HEK293 (cell line): ENCODE measurements around the gene MAPK11.

Experiments used
- CTCF ChIA-PET: fragments of 350-600 bp; formaldehyde crosslinking; extraction: SDS; loops from one replicate; lab custom pipeline; 2021; ENCODE audit warnings: antibody characterized with exemption; lab: Yijun Ruan, JAX
- POLR2A ChIA-PET: fragments of 300-600 bp; formaldehyde crosslinking; extraction: SDS; loops from one replicate; lab custom pipeline; 2020; ENCODE audit warnings: antibody characterized with exemption, inconsistent platforms; lab: Yijun Ruan, JAX
- H3K27ac ChIP-seq: fragments of 200-500 bp; sonication (Bioruptor generic); 2 replicates; pipeline ENCODE4 v1.5.1; 2014; ENCODE audit warnings: low read depth, low read length, control low read depth, inconsistent platforms; ENCODE audit errors: extremely low read depth
- H3K36me3 ChIP-seq, 2 experiments: fragments of 200-500 bp in 1 of 2; sonication (Bioruptor generic) in 1 of 2; 1 replicate in 1 of 2; 2 replicates in 1 of 2; pipeline ENCODE4 v1.5.1; 2014 to 2017; ENCODE audit warnings: inconsistent platforms in 2 of 2, low read length in 2 of 2; ENCODE audit not compliant: control insufficient read depth in 2 of 2, insufficient read depth in 1 of 2
- H3K4me1 ChIP-seq: fragments of 200-500 bp; sonication (Bioruptor generic); 2 replicates; pipeline ENCODE4 v1.5.1; 2014; ENCODE audit warnings: mild to moderate bottlenecking, low read length, inconsistent platforms; ENCODE audit not compliant: control insufficient read depth, insufficient read depth
- H3K4me3 ChIP-seq: 2 replicates; pipeline ENCODE4 v1.5.1; 2011; ENCODE audit warnings: low read depth, mild to moderate bottlenecking, control low read depth, low read length, moderate library complexity
- H3K9me3 ChIP-seq: fragments of 200-500 bp; sonication (Bioruptor generic); 2 replicates; pipeline ENCODE4 v1.5.1; 2014; ENCODE audit warnings: low read depth, low read length, inconsistent platforms; ENCODE audit not compliant: control insufficient read depth, insufficient read depth
- EGR2 ChIP-seq: fragments of 450-650 bp; formaldehyde crosslinking; IDR thresholded peaks from 2 replicates; pipeline ENCODE4 v1.5.1; 2016; ENCODE audit warnings: low read depth, missing biosample characterization, missing genetic modification characterization
- GLIS2 ChIP-seq: fragments of 450-650 bp; formaldehyde crosslinking; IDR thresholded peaks from 2 replicates; pipeline ENCODE4 v1.5.1; 2016; ENCODE audit warnings: missing biosample characterization, missing genetic modification characterization
- HIC1 ChIP-seq: fragments of 450-650 bp; formaldehyde crosslinking; IDR thresholded peaks from 2 replicates; pipeline ENCODE4 v1.5.1; 2016; ENCODE audit warnings: missing biosample characterization, missing genetic modification characterization
- KLF1 ChIP-seq: fragments of 450-650 bp; formaldehyde crosslinking; IDR thresholded peaks from 2 replicates; pipeline ENCODE4 v1.5.1; 2016; ENCODE audit warnings: missing biosample characterization, missing genetic modification characterization
- TSHZ1 ChIP-seq: fragments of 450-650 bp; formaldehyde crosslinking; IDR thresholded peaks from 2 replicates; pipeline ENCODE4 v1.5.1; 2016; ENCODE audit warnings: missing biosample characterization, missing genetic modification characterization, borderline replicate concordance
- ZBTB20 ChIP-seq: fragments of 450-650 bp; formaldehyde crosslinking; IDR thresholded peaks from 2 replicates; pipeline ENCODE4 v1.5.1; 2016; ENCODE audit warnings: missing biosample characterization, missing genetic modification characterization
- ZFHX2 ChIP-seq: fragments of 450-650 bp; formaldehyde crosslinking; conservative IDR thresholded peaks from 2 replicates; pipeline ENCODE4 v1.5.1; 2016; ENCODE audit warnings: missing biosample characterization, missing genetic modification characterization
- ZNF19 ChIP-seq: fragments of 450-650 bp; formaldehyde crosslinking; IDR thresholded peaks from 2 replicates; pipeline ENCODE4; 2016; ENCODE audit warnings: missing biosample characterization, missing genetic modification characterization, low read depth
- ZNF341 ChIP-seq: fragments of 450-650 bp; formaldehyde crosslinking; IDR thresholded peaks from 2 replicates; pipeline ENCODE4; 2016; ENCODE audit warnings: low read depth, missing biosample characterization, missing genetic modification characterization
- ZNF501 ChIP-seq: fragments of 450-650 bp; formaldehyde crosslinking; IDR thresholded peaks from 2 replicates; pipeline ENCODE4 v1.5.1; 2016; ENCODE audit warnings: missing biosample characterization, missing genetic modification characterization
- ZNF629 ChIP-seq: fragments of 450-650 bp; formaldehyde crosslinking; IDR thresholded peaks from 2 replicates; pipeline ENCODE4 v1.5.1; 2017; ENCODE audit warnings: missing biosample characterization, missing genetic modification characterization
- ZNF701 ChIP-seq: fragments of 450-650 bp; formaldehyde crosslinking; IDR thresholded peaks from 2 replicates; pipeline ENCODE4 v1.5.1; 2016; ENCODE audit warnings: missing biosample characterization, missing genetic modification characterization
- ZNF704 ChIP-seq: fragments of 450-650 bp; formaldehyde crosslinking; IDR thresholded peaks from 2 replicates; pipeline ENCODE4 v1.5.1; 2016; ENCODE audit warnings: missing biosample characterization, missing genetic modification characterization
- ZNF76 ChIP-seq: fragments of 450-650 bp; formaldehyde crosslinking; IDR thresholded peaks from 2 replicates; pipeline ENCODE4; 2016; ENCODE audit warnings: low read depth, missing biosample characterization, missing genetic modification characterization, borderline replicate concordance

The MAPK11 gene

GRCh38 chr22:50216055-50216683 is 54.0 kb downstream of the MAPK11 start:
- POLR2A ChIA-PET = interaction anchor here (0.6 to 0.7 kb wide), 3 partner anchors 15 to 448 kb away, joined by 3 to 8 read pairs (median 8); no protein-coding TSS in a partner anchor
- Histone ChIP-seq H3K27ac (no peak overlapping the region), H3K4me1 (peaks cover 2% of the 10 kb centered on the region; the same call in 1 of the 2 replicates), H3K4me3 (no peak overlapping the region), H3K36me3 (peaks cover 33 to 97% of the 10 kb centered on the region in 2 experiments), H3K9me3 (no peaks in the 10 kb centered on the region)
- CTCF ChIA-PET = interaction anchor here (2.4 kb wide), 1 partner anchor 67 kb away, joined by 6 read pairs; no protein-coding TSS in a partner anchor
- TF ChIP-seq HIC1 (tag by site-specific recombination) = peak; percentile 34; the same call in 1 of the 2 replicates
- no peak for TF ChIP-seq ZBTB20 (tag by site-specific recombination)
- TF ChIP-seq ZNF704 (tag by site-specific recombination) = no peak
- TF ChIP-seq ZFHX2 (tag by site-specific recombination) = no peak
- no peak for TF ChIP-seq ZNF341 (tag by site-specific recombination)
- no peak for TF ChIP-seq ZNF19 (tag by site-specific recombination)
- no peak for TF ChIP-seq ZNF629 (tag by site-specific recombination)
- no peak for TF ChIP-seq ZNF701
- TF ChIP-seq ZNF76 (tag by site-specific recombination) = no peak

GRCh38 chr22:50215297-50216054 is 54.7 kb downstream of the MAPK11 start:
- Histone ChIP-seq H3K4me3 (no peak overlapping the region), H3K4me1 (peaks cover 2% of the 10 kb centered on the region; the same call in 1 of the 2 replicates), H3K9me3 (no peaks in the 10 kb centered on the region), H3K27ac (no peak overlapping the region), H3K36me3 (peaks cover 33 to 97% of the 10 kb centered on the region in 2 experiments)
- POLR2A ChIA-PET = interaction anchor here (0.6 to 0.7 kb wide), 2 partner anchors 57 to 449 kb away, joined by 3 to 8 read pairs; no protein-coding TSS in a partner anchor
- TF ChIP-seq KLF1 (tag by site-specific recombination) (peak; percentile 82), GLIS2 (tag by site-specific recombination) (0 out of 2 replicates have a peak, but pooled peaks have one; percentile 31), TSHZ1 (no peak), HIC1 (tag by site-specific recombination) (peak; percentile 81), ZNF501 (tag by site-specific recombination) (no peak), ZFHX2 (tag by site-specific recombination) (peak; percentile 48; the same call in 1 of the 2 replicates), EGR2 (tag by site-specific recombination) (0 out of 2 replicates have a peak, but pooled peaks have one; percentile 31)
- CTCF ChIA-PET = interaction anchor here (2.4 kb wide), 1 partner anchor 66 kb away, joined by 6 read pairs; no protein-coding TSS in a partner anchor
